H9 (cell line): ENCODE measurements around the gene FHOD3. TPM values are rescaled to one million over a fixed set of nuclear protein-coding genes. Genes with fewer than 3 reads are reported as not detected.

Source experiments
- DNase-seq: peaks from one replicate; pipeline ENCODE4 v3.0.0-alpha.2; 2017
- H2AFZ ChIP-seq: one replicate; pipeline ENCODE4 v1.6.1; 2013; ENCODE audit warnings: mild to moderate bottlenecking, low read length, control low read depth, moderate library complexity
- H2AK5ac ChIP-seq: 2 replicates; pipeline ENCODE4 v1.6.1; 2013; ENCODE audit warnings: low read length, control low read depth, mixed read lengths; ENCODE audit not compliant: insufficient read length
- H2BK120ac ChIP-seq: one replicate; pipeline ENCODE4 v1.6.1; 2013; ENCODE audit warnings: low read depth, mild to moderate bottlenecking, low read length, control low read depth, inconsistent platforms; ENCODE audit not compliant: poor library complexity, severe bottlenecking
- H2BK12ac ChIP-seq: 2 replicates; pipeline ENCODE4 v1.6.1; 2013; ENCODE audit warnings: low read length, control low read depth, mixed read lengths, low read depth; ENCODE audit not compliant: insufficient read length
- H2BK15ac ChIP-seq: 2 replicates; pipeline ENCODE4 v1.6.1; 2013; ENCODE audit warnings: low read depth, low read length, control low read depth
- H2BK20ac ChIP-seq: one replicate; pipeline ENCODE4 v1.6.1; 2013; ENCODE audit warnings: low read depth, mild to moderate bottlenecking, low read length, control low read depth, inconsistent platforms; ENCODE audit not compliant: poor library complexity, severe bottlenecking
- H2BK5ac ChIP-seq: 2 replicates; pipeline ENCODE4 v1.6.1; 2013; ENCODE audit warnings: low read length, control low read depth, mixed read lengths; ENCODE audit not compliant: insufficient read length
- H3K14ac ChIP-seq: 2 replicates; pipeline ENCODE4 v1.6.1; 2013; ENCODE audit warnings: low read length, control low read depth; ENCODE audit not compliant: insufficient read depth
- H3K18ac ChIP-seq: 2 replicates; pipeline ENCODE4 v1.6.1; 2013; ENCODE audit warnings: low read depth, mild to moderate bottlenecking, mixed read lengths, low read length, control low read depth; ENCODE audit not compliant: insufficient read length
- H3K23ac ChIP-seq: 2 replicates; pipeline ENCODE4 v1.6.1; 2013; ENCODE audit warnings: low read length, control low read depth, mixed read lengths, low read depth; ENCODE audit not compliant: insufficient read length
- H3K23me2 ChIP-seq: 2 replicates; pipeline ENCODE4 v1.6.1; 2013; ENCODE audit warnings: low read depth, mild to moderate bottlenecking, mixed read lengths, low read length, control low read depth; ENCODE audit not compliant: insufficient read length, poor library complexity, severe bottlenecking
- H3K27ac ChIP-seq: 2 replicates; pipeline ENCODE4 v1.5.1; 2013; ENCODE audit warnings: low read length, control low read depth, mixed read lengths, low read depth; ENCODE audit not compliant: insufficient read length
- H3K27me3 ChIP-seq: 2 replicates; pipeline ENCODE4 v1.6.1; 2013; ENCODE audit warnings: low read length, control low read depth, inconsistent platforms; ENCODE audit not compliant: insufficient read depth
- H3K4ac ChIP-seq: 2 replicates; pipeline ENCODE4 v1.6.1; 2013; ENCODE audit warnings: low read depth, mild to moderate bottlenecking, control low read depth, inconsistent platforms, low read length, moderate library complexity
- H3K4me1 ChIP-seq: 2 replicates; pipeline ENCODE4 v1.6.1; 2013; ENCODE audit warnings: low read length, control low read depth, inconsistent platforms; ENCODE audit not compliant: insufficient read depth
- H3K4me2 ChIP-seq: 2 replicates; pipeline ENCODE4 v1.6.1; 2013; ENCODE audit warnings: low read length, control low read depth, mixed read lengths; ENCODE audit not compliant: insufficient read length, insufficient read depth
- H3K56ac ChIP-seq: 2 replicates; pipeline ENCODE4 v1.6.1; 2013; ENCODE audit warnings: low read depth, mild to moderate bottlenecking, mixed read lengths, low read length, control low read depth; ENCODE audit not compliant: insufficient read length
- H3K79me1 ChIP-seq: 2 replicates; pipeline ENCODE4 v1.6.1; 2013; ENCODE audit warnings: low read depth, mild to moderate bottlenecking, moderate library complexity, low read length, control low read depth, inconsistent platforms; ENCODE audit not compliant: insufficient read depth, poor library complexity, severe bottlenecking
- H3K79me2 ChIP-seq: 2 replicates; pipeline ENCODE4 v1.6.1; 2013; ENCODE audit warnings: low read length, control low read depth, inconsistent platforms; ENCODE audit not compliant: insufficient read depth
- H3K9ac ChIP-seq: 2 replicates; pipeline ENCODE4 v1.6.1; 2013; ENCODE audit warnings: low read length, control low read depth, mixed read lengths; ENCODE audit not compliant: insufficient read length; ENCODE audit errors: extremely low read depth
- H3K9me3 ChIP-seq: one replicate; pipeline ENCODE4 v1.6.1; 2013; ENCODE audit warnings: low read depth, low read length, inconsistent platforms; ENCODE audit not compliant: control insufficient read depth
- H3T11ph ChIP-seq: one replicate; pipeline ENCODE4 v1.6.1; 2013; ENCODE audit warnings: mild to moderate bottlenecking, low read length, control low read depth, inconsistent platforms
- H4K20me1 ChIP-seq: one replicate; pipeline ENCODE4 v1.6.1; 2013; ENCODE audit not compliant: control insufficient read depth, insufficient read length, insufficient read depth
- H4K5ac ChIP-seq: 2 replicates; pipeline ENCODE4 v1.6.1; 2013; ENCODE audit warnings: low read depth, mild to moderate bottlenecking, mixed read lengths, low read length, control low read depth; ENCODE audit not compliant: insufficient read length
- H4K8ac ChIP-seq: replicated peaks from 2 replicates; pipeline ENCODE4 v1.6.1; 2013; ENCODE audit warnings: low read length, control low read depth, mixed read lengths, low read depth; ENCODE audit not compliant: insufficient read length
- H4K91ac ChIP-seq: 2 replicates; pipeline ENCODE4 v1.6.1; 2013; ENCODE audit warnings: low read depth, mild to moderate bottlenecking, moderate library complexity, mixed read lengths, low read length, control low read depth; ENCODE audit not compliant: insufficient read length
- H3K27ac Mint-ChIP-seq, 3 experiments: 2 replicates in 2 of 3; 3 replicates in 1 of 3; pipeline ENCODE4 v1.8.0; 2020 to 2021; ENCODE audit warnings: mixed read lengths in 3 of 3, mild to moderate bottlenecking in 1 of 3, moderate library complexity in 1 of 3
- H3K27me3 Mint-ChIP-seq: 2 replicates; pipeline ENCODE4 v1.8.0; 2021; ENCODE audit warnings: low read depth, mild to moderate bottlenecking, moderate library complexity, mixed read lengths
- H3K36me3 Mint-ChIP-seq, 3 experiments: 2 replicates in 2 of 3; 3 replicates in 1 of 3; pipeline ENCODE4 v1.8.0; 2020 to 2021; ENCODE audit warnings: low read depth in 3 of 3, mixed read lengths in 3 of 3; ENCODE audit not compliant: insufficient read depth in 1 of 3
- H3K4me1 Mint-ChIP-seq, 2 experiments: 2 replicates each; pipeline ENCODE4 v1.8.0; 2020; ENCODE audit warnings: mixed read lengths in 2 of 2
- H3K4me3 Mint-ChIP-seq, 2 experiments: 2 replicates in 1 of 2; 3 replicates in 1 of 2; pipeline ENCODE4 v1.8.0; 2020 to 2021; ENCODE audit warnings: mild to moderate bottlenecking in 2 of 2, mixed read lengths in 2 of 2, moderate library complexity in 1 of 2
- H3K9me3 Mint-ChIP-seq, 2 experiments: 2 replicates in 1 of 2; 3 replicates in 1 of 2; pipeline ENCODE4 v1.8.0; 2020; ENCODE audit warnings: mild to moderate bottlenecking in 2 of 2, mixed read lengths in 2 of 2, moderate library complexity in 1 of 2
- CTCF ChIP-seq: fragments of 200-600 bp; sonication (generic); conservative IDR thresholded peaks from 3 replicates; pipeline ENCODE4 v1.8.0; 2021; ENCODE audit warnings: antibody characterized with exemption, mild to moderate bottlenecking
- WGBS: extraction: QIAGEN DNeasy Blood & Tissue Kit; methylation state at CpG from one replicate; pipeline ENCODE4 v1.1.7; 2013; ENCODE audit warnings: missing lambda C conversion rate, low lambda C conversion rate, mixed read lengths; ENCODE audit not compliant: insufficient read length; ENCODE audit errors: extremely low coverage; 5-methylcytosine and 5-hydroxymethylcytosine counted together
- total RNA-seq: library from RNA; stranded (reverse); gene quantifications from 2 replicates; pipeline ENCODE4 v1.2.1, GENCODE V29; 2021

The FHOD3 gene
- total RNA-seq, 1 experiment from 2014 or later = 8.0 TPM

DNA sequence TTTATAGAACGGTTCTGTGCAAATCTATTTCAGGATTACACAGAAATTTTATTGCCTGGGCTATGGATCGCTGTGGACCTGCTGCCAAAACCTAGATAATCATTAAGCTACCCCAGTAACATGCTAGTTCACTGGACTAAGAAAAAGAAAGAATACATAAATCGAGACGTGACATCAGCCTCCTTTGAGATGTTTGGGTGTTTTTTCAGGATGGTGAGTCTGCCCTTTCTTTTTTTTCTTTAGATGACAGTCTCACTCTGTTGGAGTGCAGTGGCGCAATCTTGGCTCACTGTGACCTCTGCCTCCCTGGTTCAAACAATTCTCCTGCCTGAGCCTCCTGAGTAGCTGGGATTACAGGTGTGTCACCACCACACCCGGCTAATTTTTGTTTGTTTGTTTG, 52.0 kb downstream of the FHOD3 start:
- Histone ChIP-seq H3K79me1 (no peaks in the 10 kb centered on the region), H3K4ac (no peak overlapping the region), H3K27me3 (no peaks in the 10 kb centered on the region), H3K23me2 (no peaks in the 10 kb centered on the region), H2AFZ (no peak overlapping the region), H3K9me3 (no peaks in the 10 kb centered on the region), H3T11ph (no peak overlapping the region), H3K79me2 (no peaks in the 10 kb centered on the region), H2BK20ac (no peak overlapping the region), H3K18ac (no peak overlapping the region), H2AK5ac (no peak overlapping the region), H3K14ac (no peak overlapping the region), H2BK5ac (no peak overlapping the region), H2BK12ac (no peak overlapping the region), H4K8ac (no peak overlapping the region), H2BK120ac (no peak overlapping the region), H3K9ac (no peak overlapping the region), H3K27ac (no peak overlapping the region), H4K5ac (no peak overlapping the region), H4K91ac (no peak overlapping the region), H3K4me2 (no peak overlapping the region), H2BK15ac (no peak overlapping the region), H3K23ac (no peak overlapping the region), H3K56ac (no peak overlapping the region), H3K4me1 (peaks cover 5% of the 10 kb centered on the region; the same call in 1 of the 2 replicates), H4K20me1 (peaks cover 3% of the 10 kb centered on the region)
- Mint-ChIP-seq H3K27ac (no peak overlapping the region; a peak in 1 of 7 replicates), H3K9me3 (no peaks in the 10 kb centered on the region), H3K4me3 (no peak overlapping the region), H3K27me3 (peaks cover 3% of the 10 kb centered on the region), H3K4me1 (peaks cover 21 to 30% of the 10 kb centered on the region in 2 experiments), H3K36me3 (no peaks in the 10 kb centered on the region)
- DNase-seq = no peak
- no peak for TF ChIP-seq CTCF
- WGBS = no CpG with 5 or more reads among the region's 6 CpGs
